ENCODE data around the gene SCUBE1.

Gene SCUBE1

GRCh38 chr22:43304831-43305590 is 38.2 kb downstream of the SCUBE1 start:
- H3K36me3 Mint-ChIP-seq (ENCODE audit: low read depth): peaks cover 4% of the 10 kb centered on the region
- peaks cover 48% of the 10 kb centered on the region for H3K27me3 Mint-ChIP-seq (ENCODE audit: low read depth)
- peak overlapping the region in 2 of 3 experiments; percentile 12 to 52 for H3K27ac Mint-ChIP-seq
- H3K4me3 Mint-ChIP-seq: no peak overlapping the region
- TF ChIP-seq, protein P1, sequence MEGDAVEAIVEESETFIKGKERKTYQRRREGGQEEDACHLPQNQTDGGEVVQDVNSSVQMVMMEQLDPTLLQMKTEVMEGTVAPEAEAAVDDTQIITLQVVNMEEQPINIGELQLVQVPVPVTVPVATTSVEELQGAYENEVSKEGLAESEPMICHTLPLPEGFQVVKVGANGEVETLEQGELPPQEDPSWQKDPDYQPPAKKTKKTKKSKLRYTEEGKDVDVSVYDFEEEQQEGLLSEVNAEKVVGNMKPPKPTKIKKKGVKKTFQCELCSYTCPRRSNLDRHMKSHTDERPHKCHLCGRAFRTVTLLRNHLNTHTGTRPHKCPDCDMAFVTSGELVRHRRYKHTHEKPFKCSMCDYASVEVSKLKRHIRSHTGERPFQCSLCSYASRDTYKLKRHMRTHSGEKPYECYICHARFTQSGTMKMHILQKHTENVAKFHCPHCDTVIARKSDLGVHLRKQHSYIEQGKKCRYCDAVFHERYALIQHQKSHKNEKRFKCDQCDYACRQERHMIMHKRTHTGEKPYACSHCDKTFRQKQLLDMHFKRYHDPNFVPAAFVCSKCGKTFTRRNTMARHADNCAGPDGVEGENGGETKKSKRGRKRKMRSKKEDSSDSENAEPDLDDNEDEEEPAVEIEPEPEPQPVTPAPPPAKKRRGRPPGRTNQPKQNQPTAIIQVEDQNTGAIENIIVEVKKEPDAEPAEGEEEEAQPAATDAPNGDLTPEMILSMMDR (IDR thresholded peaks at IDR 0.05; ENCODE audit: unreplicated experiment in 3 of 3): no peak
- H3K4me1 Mint-ChIP-seq: peaks cover 81% of the 10 kb centered on the region
- H3K9me3 Mint-ChIP-seq: no peaks in the 10 kb centered on the region

DNA sequence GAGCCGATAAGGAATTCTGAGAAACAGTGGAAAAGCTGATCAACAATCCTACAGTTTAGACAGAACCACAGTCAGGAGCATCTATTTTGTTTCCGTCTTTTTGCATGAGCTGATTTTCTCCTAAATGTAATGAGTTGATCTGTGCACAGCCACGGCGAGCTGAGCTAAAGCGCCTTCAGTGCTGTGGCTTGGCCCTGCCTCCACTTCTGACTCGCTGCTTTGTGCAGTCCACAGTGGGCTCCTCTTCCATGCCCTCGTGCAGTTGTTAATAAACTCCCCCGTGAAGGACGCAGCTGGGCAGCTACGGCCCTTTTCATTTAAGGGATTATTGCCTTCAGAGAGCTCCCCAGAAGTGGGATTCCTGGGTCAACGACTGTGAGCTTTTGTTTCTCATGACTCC is 39.4 kb downstream of the SCUBE1 start:
- TF ChIP-seq, protein P1 (IDR thresholded peaks at IDR 0.05; ENCODE audit: unreplicated experiment in 3 of 3): no peak
- H3K4me1 Mint-ChIP-seq: peaks cover 75% of the 10 kb centered on the region

DNA sequence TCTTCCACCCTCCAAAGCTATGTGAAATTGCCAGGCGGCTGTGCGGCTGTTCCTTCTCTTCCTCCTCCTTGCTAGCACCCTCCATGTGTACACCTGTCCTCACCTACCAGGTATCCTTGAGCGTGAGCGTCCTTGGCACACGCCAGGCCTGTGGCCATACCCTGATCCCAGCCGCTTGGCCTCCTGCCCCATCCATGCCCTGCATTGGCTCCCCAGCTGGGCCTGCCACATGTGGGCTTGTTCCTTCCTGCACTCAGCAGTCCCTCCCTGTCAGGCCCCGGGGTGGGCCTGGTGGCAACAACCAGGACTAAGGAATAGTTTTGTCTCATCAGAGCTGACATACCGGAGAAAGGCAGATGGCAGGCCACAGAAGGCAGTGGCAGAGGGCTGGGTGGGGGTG is 40.0 kb downstream of the SCUBE1 start:
- Mint-ChIP-seq H3K27me3 (ENCODE audit: low read depth) (peaks cover 47% of the 10 kb centered on the region), H3K27ac (peak overlapping the region; percentile 73 to 91 (median 79)), H3K9me3 (no peaks in the 10 kb centered on the region), H3K4me1 (peaks cover 74% of the 10 kb centered on the region), H3K4me3 (no peak overlapping the region), H3K36me3 (ENCODE audit: low read depth) (peaks cover 4% of the 10 kb centered on the region)
- TF ChIP-seq, protein P1 (IDR thresholded peaks at IDR 0.05; ENCODE audit: unreplicated experiment in 3 of 3): no peak

More for the DNA sequence above, 39.4 kb downstream of the SCUBE1 start:
- peak overlapping the region; percentile 29 to 91 (median 79) for H3K27ac Mint-ChIP-seq
- H3K9me3 Mint-ChIP-seq: no peaks in the 10 kb centered on the region
- peak overlapping the region in 1 of 3 experiments; percentile 4 for H3K4me3 Mint-ChIP-seq
- H3K27me3 Mint-ChIP-seq (ENCODE audit: low read depth): peaks cover 49% of the 10 kb centered on the region
- peaks cover 4% of the 10 kb centered on the region for H3K36me3 Mint-ChIP-seq (ENCODE audit: low read depth)

DNA sequence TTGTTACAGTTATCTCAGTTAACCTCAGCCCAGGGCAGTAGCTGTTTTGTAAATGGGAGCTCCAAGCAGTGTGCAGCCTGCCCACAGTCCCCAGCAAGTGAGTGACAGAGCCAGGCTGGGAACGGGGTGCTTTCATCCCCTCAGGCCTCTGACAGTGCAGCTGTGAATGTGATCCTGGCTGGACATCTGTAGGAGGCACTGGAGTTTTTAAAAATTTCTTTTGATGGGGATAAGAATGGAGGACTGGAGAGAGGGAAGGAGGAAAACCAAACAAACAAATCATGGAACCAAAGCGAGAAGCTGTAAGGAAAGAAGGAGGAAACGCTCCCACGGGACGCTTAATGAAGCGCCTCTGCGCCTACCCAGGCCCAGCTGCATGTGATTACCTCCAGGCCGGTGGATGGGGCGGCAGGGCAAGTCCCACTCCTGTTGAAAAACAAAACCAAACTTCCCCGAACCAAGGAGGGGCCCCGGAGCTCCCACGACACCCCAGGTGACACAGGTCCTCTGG is 40.6 kb downstream of the SCUBE1 start:
- H3K36me3 Mint-ChIP-seq (ENCODE audit: low read depth): peaks cover 4% of the 10 kb centered on the region
- H3K27me3 Mint-ChIP-seq (ENCODE audit: low read depth): peaks cover 43% of the 10 kb centered on the region
- H3K4me3 Mint-ChIP-seq: peak overlapping the region in 2 of 3 experiments; percentile 27 to 39
- TF ChIP-seq, protein P1 (IDR thresholded peaks at IDR 0.05; ENCODE audit: unreplicated experiment in 3 of 3): no peak
- no peaks in the 10 kb centered on the region for H3K9me3 Mint-ChIP-seq
- peak overlapping the region; percentile 73 to 91 (median 79) for H3K27ac Mint-ChIP-seq
- H3K4me1 Mint-ChIP-seq: peaks cover 76% of the 10 kb centered on the region

GRCh38 chr22:43301866-43302265 is 41.3 kb downstream of the SCUBE1 start:
- H3K36me3 Mint-ChIP-seq (ENCODE audit: low read depth): no peaks in the 10 kb centered on the region
- H3K9me3 Mint-ChIP-seq: no peaks in the 10 kb centered on the region
- peaks cover 43% of the 10 kb centered on the region for H3K27me3 Mint-ChIP-seq (ENCODE audit: low read depth)
- peak overlapping the region; percentile 73 to 91 (median 79) for H3K27ac Mint-ChIP-seq
- TF ChIP-seq, protein P1 (IDR thresholded peaks at IDR 0.05; ENCODE audit: unreplicated experiment in 3 of 3): no peak
- peak overlapping the region in 1 of 3 experiments; percentile 41 for H3K4me3 Mint-ChIP-seq
- peaks cover 80% of the 10 kb centered on the region for H3K4me1 Mint-ChIP-seq
